ENCODE data around the gene CACNG1. TPM values are rescaled to one million over a fixed set of nuclear protein-coding genes. Genes with fewer than 3 reads are reported as not detected.

The CACNG1 gene, protein sequence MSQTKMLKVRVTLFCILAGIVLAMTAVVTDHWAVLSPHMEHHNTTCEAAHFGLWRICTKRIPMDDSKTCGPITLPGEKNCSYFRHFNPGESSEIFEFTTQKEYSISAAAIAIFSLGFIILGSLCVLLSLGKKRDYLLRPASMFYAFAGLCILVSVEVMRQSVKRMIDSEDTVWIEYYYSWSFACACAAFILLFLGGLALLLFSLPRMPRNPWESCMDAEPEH
- not detected for total RNA-seq

- Histone ChIP-seq H3K4me1 (no peaks in the 10 kb centered on the region), H3K4me3 (no peak within 1 kb of the TSS), H3K27me3 (no peaks in the 10 kb centered on the region), H3K9me3 (no peaks in the 10 kb centered on the region), H3K9ac (ENCODE audit: low read depth in 2 of 2, low read length in 2 of 2) (no peak within 1 kb of the TSS), H3K36me3 (no peaks in the 10 kb centered on the region), H3K27ac (no peak within 1 kb of the TSS)
- no peak for DNase-seq
- no peak for TF ChIP-seq CTCF (IDR thresholded peaks at IDR 0.05)
- intact Hi-C loops (cut with DNase I) = no loop called here
Observed at GRCh38 chr17:67044016-67044772, at the start of gene CACNG1. Gene CACNG1, plus strand, starts transcription at chr17:67044554. Its CDS starts 107 bp downstream, at chr17:67044661.

- no peaks in the 10 kb centered on the region for H3K36me3 ChIP-seq
- no peak overlapping the region for H3K4me3 ChIP-seq
- no peaks in the 10 kb centered on the region for H3K27me3 ChIP-seq
- no peak for DNase-seq
- no peaks in the 10 kb centered on the region for H3K9me3 ChIP-seq
- TF ChIP-seq CTCF (IDR thresholded peaks at IDR 0.05) = no peak
- no peaks in the 10 kb centered on the region for H3K4me1 ChIP-seq
- intact Hi-C loops (cut with DNase I) = no loop called here
- H3K27ac ChIP-seq = no peak overlapping the region
- no peak overlapping the region for H3K9ac ChIP-seq (ENCODE audit: low read depth in 2 of 2, low read length in 2 of 2)
Observed at GRCh38 chr17:66994930-66995535, 49.3 kb upstream of the CACNG1 start.

DNA sequence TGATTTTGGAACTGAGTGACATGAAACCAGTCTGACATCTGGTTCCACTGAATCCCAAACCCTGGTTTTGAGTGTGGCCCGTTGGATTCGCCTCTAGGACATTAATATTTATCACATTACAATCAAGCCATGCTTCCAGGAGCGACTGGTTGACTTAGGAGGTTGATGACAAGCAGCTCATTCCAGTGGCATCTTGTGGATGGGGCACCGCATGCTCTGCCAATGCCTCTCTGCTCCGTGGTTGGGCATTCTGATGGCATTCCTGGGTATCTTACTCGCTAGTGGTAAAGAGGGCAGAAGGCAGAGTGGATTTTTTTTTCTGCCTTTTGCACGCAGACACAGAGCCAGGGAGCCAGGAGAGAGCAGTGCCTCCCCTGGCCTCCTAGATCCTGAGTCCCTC is 48.4 kb upstream of the CACNG1 start:
- intact Hi-C loops (cut with DNase I) = no loop called here
- Histone ChIP-seq H3K36me3 (no peaks in the 10 kb centered on the region), H3K27ac (no peak overlapping the region), H3K9me3 (no peaks in the 10 kb centered on the region), H3K9ac (ENCODE audit: low read depth in 2 of 2, low read length in 2 of 2) (no peak overlapping the region), H3K4me3 (no peak overlapping the region), H3K4me1 (no peaks in the 10 kb centered on the region), H3K27me3 (no peaks in the 10 kb centered on the region)
- DNase-seq = no peak
- TF ChIP-seq CTCF (IDR thresholded peaks at IDR 0.05) = no peak

GRCh38 chr17:66996926-66997325 is 47.4 kb upstream of the CACNG1 start:
- no peak for TF ChIP-seq CTCF (IDR thresholded peaks at IDR 0.05)
- no peak for DNase-seq
- no peak overlapping the region for H3K9ac ChIP-seq (ENCODE audit: low read depth in 2 of 2, low read length in 2 of 2)
- no peaks in the 10 kb centered on the region for H3K27me3 ChIP-seq
- H3K27ac ChIP-seq = no peak overlapping the region
- no peaks in the 10 kb centered on the region for H3K4me1 ChIP-seq
- intact Hi-C loops (cut with DNase I) = no loop called here
- H3K36me3 ChIP-seq = no peaks in the 10 kb centered on the region
- H3K4me3 ChIP-seq = no peak overlapping the region
- no peaks in the 10 kb centered on the region for H3K9me3 ChIP-seq

GRCh38 chr17:67003231-67003630 is 41.1 kb upstream of the CACNG1 start:
- TF ChIP-seq CTCF (IDR thresholded peaks at IDR 0.05) = no peak
- intact Hi-C loops (cut with DNase I) = no loop called here
- H3K4me3 ChIP-seq = no peak overlapping the region
- no peaks in the 10 kb centered on the region for H3K27me3 ChIP-seq
- no peaks in the 10 kb centered on the region for H3K9me3 ChIP-seq
- no peak overlapping the region for H3K27ac ChIP-seq
- no peaks in the 10 kb centered on the region for H3K4me1 ChIP-seq
- no peak overlapping the region for H3K9ac ChIP-seq (ENCODE audit: low read depth in 2 of 2, low read length in 2 of 2)
- DNase-seq = no peak
- no peaks in the 10 kb centered on the region for H3K36me3 ChIP-seq
